HepG2 (cell line): ENCODE results near the gene GRM4.

Source experiments
- ARNT ChIP-seq: fragments of 450-650 bp; IDR thresholded peaks from 2 replicates; pipeline ENCODE4 v1.6.1; 2017
- BHLHE40 ChIP-seq: IDR thresholded peaks from 2 replicates; pipeline ENCODE4 v1.6.1; 2011; ENCODE audit warnings: low read length, improper control_type of control experiment
- CEBPB ChIP-seq: IDR thresholded peaks from 2 replicates; pipeline ENCODE4 v1.6.1; 2011; ENCODE audit warnings: low read depth, low read length, improper control_type of control experiment, borderline replicate concordance
- JUND ChIP-seq: sonication (generic); formaldehyde crosslinking; IDR thresholded peaks from 2 replicates; pipeline ENCODE4 v1.8.0; 2022; ENCODE audit warnings: mild to moderate bottlenecking, missing genetic modification reagents
- POLR2A ChIP-seq, 2 experiments: IDR thresholded peaks; 2 replicates each; pipeline ENCODE4 v1.6.1; 2011; ENCODE audit warnings: low read depth in 2 of 2, low read length in 2 of 2, mild to moderate bottlenecking in 1 of 2, moderate library complexity in 1 of 2; ENCODE audit not compliant: insufficient read depth in 1 of 2
- ZNF160 ChIP-seq: sonication (generic); formaldehyde crosslinking; IDR thresholded peaks from 2 replicates; pipeline ENCODE4 v1.8.0; 2022; ENCODE audit warnings: mild to moderate bottlenecking, inconsistent platforms, missing genetic modification reagents
- ZNF672 ChIP-seq: sonication (generic); formaldehyde crosslinking; IDR thresholded peaks from 2 replicates; pipeline ENCODE4 v1.8.1; 2022; ENCODE audit warnings: missing genetic modification reagents
- TF ChIP-seq, protein P1 (sequence below): IDR thresholded peaks from 2 replicates; pipeline ENCODE4 v1.6.1; 2016; ENCODE audit warnings: low read depth, missing genetic modification reagents, missing compliant biosample characterization

DNA sequence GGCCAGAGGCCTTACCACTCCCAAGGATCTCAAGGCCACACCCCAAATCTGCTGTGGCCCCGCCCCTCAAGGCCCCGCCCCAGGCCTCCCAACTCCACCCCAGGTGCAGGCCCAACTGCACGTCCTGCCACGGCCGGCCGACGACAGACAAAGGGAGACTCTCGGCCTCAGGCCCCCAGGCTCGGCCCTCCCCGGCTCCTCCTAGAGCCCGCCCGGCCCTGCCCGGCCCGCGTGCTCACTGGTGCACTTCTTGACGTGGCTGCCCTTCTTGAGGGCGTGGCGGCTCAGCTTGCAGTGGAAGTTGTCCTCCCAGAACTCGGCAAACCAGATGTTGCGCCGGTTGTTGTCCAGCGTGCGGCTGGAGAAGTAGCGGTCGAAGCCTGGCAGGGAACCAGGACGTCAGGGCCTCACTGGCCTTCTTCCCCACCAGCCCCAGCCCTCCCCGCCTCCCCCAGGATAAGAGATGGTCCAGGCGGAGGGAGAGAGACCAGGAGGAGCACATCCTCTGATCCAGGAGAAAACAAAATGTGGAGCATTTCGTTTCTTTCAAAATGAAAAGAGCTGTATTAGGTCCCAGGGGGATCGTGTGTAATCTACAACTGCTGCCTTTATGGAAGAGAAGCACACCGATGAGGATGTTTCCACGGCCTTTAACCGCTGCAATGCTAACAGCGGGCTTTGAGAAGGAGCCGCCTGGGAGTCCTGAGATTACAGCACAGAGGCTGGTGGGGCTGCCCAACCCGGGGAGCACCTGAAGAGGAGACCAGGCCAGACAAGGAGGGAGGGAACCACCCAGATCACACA lies 89.4 kb downstream of the GRM4 start:
- no peak for TF ChIP-seq ZNF672 (CRISPR knock-in tag)
- no peak for TF ChIP-seq ARNT
- TF ChIP-seq, protein P1, sequence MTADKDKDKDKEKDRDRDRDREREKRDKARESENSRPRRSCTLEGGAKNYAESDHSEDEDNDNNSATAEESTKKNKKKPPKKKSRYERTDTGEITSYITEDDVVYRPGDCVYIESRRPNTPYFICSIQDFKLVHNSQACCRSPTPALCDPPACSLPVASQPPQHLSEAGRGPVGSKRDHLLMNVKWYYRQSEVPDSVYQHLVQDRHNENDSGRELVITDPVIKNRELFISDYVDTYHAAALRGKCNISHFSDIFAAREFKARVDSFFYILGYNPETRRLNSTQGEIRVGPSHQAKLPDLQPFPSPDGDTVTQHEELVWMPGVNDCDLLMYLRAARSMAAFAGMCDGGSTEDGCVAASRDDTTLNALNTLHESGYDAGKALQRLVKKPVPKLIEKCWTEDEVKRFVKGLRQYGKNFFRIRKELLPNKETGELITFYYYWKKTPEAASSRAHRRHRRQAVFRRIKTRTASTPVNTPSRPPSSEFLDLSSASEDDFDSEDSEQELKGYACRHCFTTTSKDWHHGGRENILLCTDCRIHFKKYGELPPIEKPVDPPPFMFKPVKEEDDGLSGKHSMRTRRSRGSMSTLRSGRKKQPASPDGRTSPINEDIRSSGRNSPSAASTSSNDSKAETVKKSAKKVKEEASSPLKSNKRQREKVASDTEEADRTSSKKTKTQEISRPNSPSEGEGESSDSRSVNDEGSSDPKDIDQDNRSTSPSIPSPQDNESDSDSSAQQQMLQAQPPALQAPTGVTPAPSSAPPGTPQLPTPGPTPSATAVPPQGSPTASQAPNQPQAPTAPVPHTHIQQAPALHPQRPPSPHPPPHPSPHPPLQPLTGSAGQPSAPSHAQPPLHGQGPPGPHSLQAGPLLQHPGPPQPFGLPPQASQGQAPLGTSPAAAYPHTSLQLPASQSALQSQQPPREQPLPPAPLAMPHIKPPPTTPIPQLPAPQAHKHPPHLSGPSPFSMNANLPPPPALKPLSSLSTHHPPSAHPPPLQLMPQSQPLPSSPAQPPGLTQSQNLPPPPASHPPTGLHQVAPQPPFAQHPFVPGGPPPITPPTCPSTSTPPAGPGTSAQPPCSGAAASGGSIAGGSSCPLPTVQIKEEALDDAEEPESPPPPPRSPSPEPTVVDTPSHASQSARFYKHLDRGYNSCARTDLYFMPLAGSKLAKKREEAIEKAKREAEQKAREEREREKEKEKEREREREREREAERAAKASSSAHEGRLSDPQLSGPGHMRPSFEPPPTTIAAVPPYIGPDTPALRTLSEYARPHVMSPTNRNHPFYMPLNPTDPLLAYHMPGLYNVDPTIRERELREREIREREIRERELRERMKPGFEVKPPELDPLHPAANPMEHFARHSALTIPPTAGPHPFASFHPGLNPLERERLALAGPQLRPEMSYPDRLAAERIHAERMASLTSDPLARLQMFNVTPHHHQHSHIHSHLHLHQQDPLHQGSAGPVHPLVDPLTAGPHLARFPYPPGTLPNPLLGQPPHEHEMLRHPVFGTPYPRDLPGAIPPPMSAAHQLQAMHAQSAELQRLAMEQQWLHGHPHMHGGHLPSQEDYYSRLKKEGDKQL (CRISPR knock-in tag): no peak
- TF ChIP-seq POLR2A (IDR thresholded peaks at IDR 0.05; ENCODE audit: insufficient read depth in 1 of 2, low read depth in 2 of 2, low read length in 2 of 2): no peak
- TF ChIP-seq CEBPB: no peak
- TF ChIP-seq BHLHE40: no peak
- no peak for TF ChIP-seq JUND
- no peak for TF ChIP-seq ZNF160 (CRISPR knock-in tag)
